WTC11 (cell line): ENCODE results near the gene SENP1. TPM values are rescaled to one million over a fixed set of nuclear protein-coding genes. Genes with fewer than 3 reads are reported as not detected.

Source experiments
- ATAC-seq: fragments of 200-7000 bp; cut with Tn5 transposase; 2 replicates; pipeline ENCODE4 v1.10.0; 2021; ENCODE audit warnings: mild to moderate bottlenecking, moderate library complexity
- CTCF ChIA-PET: fragments of 300-600 bp; sonication (Branson Sonifier 250); formaldehyde crosslinking; loops from one replicate; lab custom pipeline; 2021; ENCODE audit warnings: antibody characterized with exemption; lab: Charles Lee
- POLR2A ChIA-PET: fragments of 350-600 bp; sonication (Branson Sonifier 250); formaldehyde crosslinking; loops from one replicate; lab custom pipeline; 2021; ENCODE audit warnings: antibody characterized with exemption; lab: Charles Lee
- DNase-seq: peaks from one replicate; pipeline ENCODE4 v3.0.0; 2021; ENCODE audit warnings: low spot score
- H3K27ac Mint-ChIP-seq: 2 replicates; pipeline ENCODE4 v1.8.0; 2021; ENCODE audit warnings: mixed read lengths
- H3K27me3 Mint-ChIP-seq: 2 replicates; pipeline ENCODE4 v1.8.0; 2021; ENCODE audit warnings: low read depth, mild to moderate bottlenecking, moderate library complexity, mixed read lengths
- H3K36me3 Mint-ChIP-seq: 2 replicates; pipeline ENCODE4 v1.8.0; 2021; ENCODE audit warnings: mixed read lengths
- H3K4me1 Mint-ChIP-seq: 2 replicates; pipeline ENCODE4 v1.8.0; 2022; ENCODE audit warnings: mixed read lengths
- H3K4me3 Mint-ChIP-seq: 2 replicates; pipeline ENCODE4 v1.8.0; 2021; ENCODE audit warnings: mild to moderate bottlenecking, moderate library complexity, mixed read lengths
- H3K9me3 Mint-ChIP-seq: 2 replicates; pipeline ENCODE4 v1.8.0; 2021; ENCODE audit warnings: mixed read lengths
- EMX1 ChIP-seq: fragments of 250-450 bp; sonication (Bioruptor Pico); IDR thresholded peaks from 2 replicates; pipeline ENCODE4 v1.8.0; 2021; ENCODE audit warnings: mild to moderate bottlenecking
- ESRRA ChIP-seq: sonication (generic); formaldehyde crosslinking; IDR thresholded peaks from 2 replicates; pipeline ENCODE4 v1.8.1; 2022; ENCODE audit warnings: mild to moderate bottlenecking, missing genetic modification reagents, borderline replicate concordance
- FOXK1 ChIP-seq: sonication (generic); formaldehyde crosslinking; IDR thresholded peaks from 2 replicates; pipeline ENCODE4 v1.8.0; 2022; ENCODE audit warnings: mild to moderate bottlenecking, moderate library complexity, missing genetic modification reagents
- GTF2I ChIP-seq: fragments of 250-450 bp; sonication (Bioruptor Pico); conservative IDR thresholded peaks from 2 replicates; pipeline ENCODE4 v1.4.0; 2021; ENCODE audit warnings: mild to moderate bottlenecking
- IRF2 ChIP-seq: sonication (generic); formaldehyde crosslinking; IDR thresholded peaks from 2 replicates; pipeline ENCODE4 v1.8.0; 2022; ENCODE audit warnings: low read depth, missing genetic modification reagents, borderline replicate concordance
- JAZF1 ChIP-seq: fragments of 250-450 bp; sonication (Bioruptor Pico); IDR thresholded peaks from 2 replicates; pipeline ENCODE4 v1.9.0; 2021; ENCODE audit warnings: moderate library complexity, mild to moderate bottlenecking, inconsistent platforms
- MXD4 ChIP-seq: fragments of 250-450 bp; sonication (Bioruptor Pico); IDR thresholded peaks from 2 replicates; pipeline ENCODE4 v1.8.0; 2021; ENCODE audit warnings: mild to moderate bottlenecking, moderate library complexity, borderline replicate concordance
- NFATC4 ChIP-seq: fragments of 250-450 bp; sonication (Bioruptor Pico); IDR thresholded peaks from 2 replicates; pipeline ENCODE4 v1.9.0; 2021; ENCODE audit warnings: mild to moderate bottlenecking
- NR2C2 ChIP-seq: sonication (generic); formaldehyde crosslinking; IDR thresholded peaks from 2 replicates; pipeline ENCODE4 v1.8.0; 2022; ENCODE audit warnings: mild to moderate bottlenecking, missing genetic modification reagents
- SMAD4 ChIP-seq: sonication (generic); formaldehyde crosslinking; IDR thresholded peaks from 2 replicates; pipeline ENCODE4 v1.8.0; 2022; ENCODE audit warnings: mild to moderate bottlenecking, missing genetic modification reagents
- TCF7 ChIP-seq: sonication (generic); formaldehyde crosslinking; IDR thresholded peaks from 2 replicates; pipeline ENCODE4 v1.8.0; 2022; ENCODE audit warnings: mild to moderate bottlenecking, low read depth, missing genetic modification reagents, moderate library complexity
- TEAD1 ChIP-seq: sonication (generic); formaldehyde crosslinking; IDR thresholded peaks from 2 replicates; pipeline ENCODE4 v1.8.0; 2022; ENCODE audit warnings: mild to moderate bottlenecking, missing genetic modification reagents
- TP53 ChIP-seq: sonication (generic); formaldehyde crosslinking; IDR thresholded peaks from 2 replicates; pipeline ENCODE4 v1.8.1; 2023; ENCODE audit warnings: mild to moderate bottlenecking, missing genetic modification reagents
- ZNF317 ChIP-seq: sonication (generic); formaldehyde crosslinking; IDR thresholded peaks from 2 replicates; pipeline ENCODE4 v1.8.1; 2023; ENCODE audit warnings: low read depth, mild to moderate bottlenecking, moderate library complexity, missing genetic modification reagents, borderline replicate concordance
- ZNF396 ChIP-seq: fragments of 250-450 bp; sonication (Bioruptor Pico); IDR thresholded peaks from 2 replicates; pipeline ENCODE4 v1.8.0; 2021; ENCODE audit warnings: mild to moderate bottlenecking, moderate library complexity, borderline replicate concordance
- ZNF671 ChIP-seq: fragments of 250-450 bp; sonication (Bioruptor Pico); IDR thresholded peaks from 2 replicates; pipeline ENCODE4 v1.8.0; 2021; ENCODE audit warnings: mild to moderate bottlenecking
- total RNA-seq: library from RNA; stranded (reverse); gene quantifications from 3 replicates; pipeline ENCODE4 v1.2.3, GENCODE V29; 2021
- TF ChIP-seq, protein P1 (sequence below): sonication (generic); formaldehyde crosslinking; IDR thresholded peaks from 2 replicates; pipeline ENCODE4 v1.8.0; 2022; ENCODE audit warnings: mild to moderate bottlenecking, missing genetic modification reagents
- TF ChIP-seq, protein P2 (sequence below): sonication (generic); formaldehyde crosslinking; IDR thresholded peaks from 2 replicates; pipeline ENCODE4 v1.8.1; 2023; ENCODE audit warnings: mild to moderate bottlenecking, missing genetic modification reagents, moderate library complexity
- TF ChIP-seq, protein P3 (sequence below): sonication (generic); formaldehyde crosslinking; conservative IDR thresholded peaks from 2 replicates; pipeline ENCODE4 v1.8.1; 2022; ENCODE audit warnings: mild to moderate bottlenecking, missing genetic modification reagents
- TF ChIP-seq, protein P4 (sequence below): sonication (generic); formaldehyde crosslinking; IDR thresholded peaks from 2 replicates; pipeline ENCODE4 v1.8.1; 2023; ENCODE audit warnings: mild to moderate bottlenecking, missing genetic modification reagents
- TF ChIP-seq, protein P5 (sequence below): sonication (generic); formaldehyde crosslinking; IDR thresholded peaks from 2 replicates; pipeline ENCODE4 v1.8.0; 2022; ENCODE audit warnings: mild to moderate bottlenecking, missing genetic modification reagents
- TF ChIP-seq, protein P6 (sequence below): fragments of 250-450 bp; sonication (Bioruptor Pico); IDR thresholded peaks from 2 replicates; pipeline ENCODE4 v1.9.0; 2021; ENCODE audit warnings: mild to moderate bottlenecking

SENP1 gene
- total RNA-seq, 1 experiment from 2014 or later = 20.4 TPM

DNA sequence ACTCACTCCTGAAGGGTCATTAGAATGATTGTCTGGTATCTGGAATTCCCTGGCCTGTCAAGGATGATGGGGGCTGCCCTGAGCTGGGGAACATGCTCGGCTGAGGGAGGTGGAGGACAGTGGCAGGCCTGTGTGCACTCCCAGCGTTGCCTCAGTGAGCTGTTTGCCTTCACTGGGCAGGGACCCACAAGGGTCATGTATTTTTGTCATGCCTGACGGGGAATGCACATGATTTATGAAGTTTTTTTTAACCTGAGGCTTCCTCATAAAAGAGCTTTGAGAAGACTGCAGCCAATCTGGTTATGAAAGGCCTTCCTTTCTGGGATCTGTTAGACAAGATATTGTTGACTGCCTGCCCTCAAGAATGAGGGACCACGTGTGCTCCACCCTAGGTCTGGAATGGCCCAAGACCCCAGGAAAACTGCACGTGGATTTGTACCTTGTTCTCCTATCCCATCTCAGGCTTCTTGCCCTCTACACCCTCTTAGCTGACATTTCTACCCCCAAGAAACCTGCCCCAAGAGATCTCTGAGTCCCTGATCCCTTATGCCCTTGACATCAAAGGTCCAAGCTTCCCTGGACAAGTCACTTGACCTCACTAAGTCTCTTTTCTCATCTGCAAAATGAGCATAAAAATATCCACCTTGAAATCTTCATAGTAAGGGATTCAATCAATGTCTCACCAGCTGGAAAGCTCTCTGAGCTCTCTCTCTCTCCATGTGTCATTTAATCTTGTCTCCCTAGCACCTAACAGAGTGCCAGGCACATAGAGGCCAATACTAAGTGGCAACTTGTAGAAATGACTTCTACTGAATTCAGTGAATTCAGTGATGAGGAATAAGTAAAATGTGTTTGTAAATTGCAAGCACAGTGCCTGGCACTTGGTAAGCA is 77.1 kb downstream of the SENP1 start:
- H3K36me3 Mint-ChIP-seq = no peaks in the 10 kb centered on the region
- TF ChIP-seq ZNF317 (no peak), SMAD4 (CRISPR knock-in tag) (no peak), EMX1 (CRISPR knock-in tag) (no peak), ESRRA (CRISPR knock-in tag) (no peak), JAZF1 (no peak), GTF2I (CRISPR knock-in tag) (no peak), TEAD1 (CRISPR knock-in tag) (no peak), NFATC4 (CRISPR knock-in tag) (no peak), TCF7 (CRISPR knock-in tag) (no peak), ZNF396 (CRISPR knock-in tag) (no peak), FOXK1 (no peak)
- TF ChIP-seq, protein P1, sequence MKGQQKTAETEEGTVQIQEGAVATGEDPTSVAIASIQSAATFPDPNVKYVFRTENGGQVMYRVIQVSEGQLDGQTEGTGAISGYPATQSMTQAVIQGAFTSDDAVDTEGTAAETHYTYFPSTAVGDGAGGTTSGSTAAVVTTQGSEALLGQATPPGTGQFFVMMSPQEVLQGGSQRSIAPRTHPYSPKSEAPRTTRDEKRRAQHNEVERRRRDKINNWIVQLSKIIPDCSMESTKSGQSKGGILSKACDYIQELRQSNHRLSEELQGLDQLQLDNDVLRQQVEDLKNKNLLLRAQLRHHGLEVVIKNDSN (CRISPR knock-in tag) = no peak
- TF ChIP-seq, protein P2, sequence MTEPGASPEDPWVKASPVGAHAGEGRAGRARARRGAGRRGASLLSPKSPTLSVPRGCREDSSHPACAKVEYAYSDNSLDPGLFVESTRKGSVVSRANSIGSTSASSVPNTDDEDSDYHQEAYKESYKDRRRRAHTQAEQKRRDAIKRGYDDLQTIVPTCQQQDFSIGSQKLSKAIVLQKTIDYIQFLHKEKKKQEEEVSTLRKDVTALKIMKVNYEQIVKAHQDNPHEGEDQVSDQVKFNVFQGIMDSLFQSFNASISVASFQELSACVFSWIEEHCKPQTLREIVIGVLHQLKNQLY (CRISPR knock-in tag) = no peak
- TF ChIP-seq, protein P3, sequence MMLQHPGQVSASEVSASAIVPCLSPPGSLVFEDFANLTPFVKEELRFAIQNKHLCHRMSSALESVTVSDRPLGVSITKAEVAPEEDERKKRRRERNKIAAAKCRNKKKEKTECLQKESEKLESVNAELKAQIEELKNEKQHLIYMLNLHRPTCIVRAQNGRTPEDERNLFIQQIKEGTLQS = no peak
- TF ChIP-seq, protein P4, sequence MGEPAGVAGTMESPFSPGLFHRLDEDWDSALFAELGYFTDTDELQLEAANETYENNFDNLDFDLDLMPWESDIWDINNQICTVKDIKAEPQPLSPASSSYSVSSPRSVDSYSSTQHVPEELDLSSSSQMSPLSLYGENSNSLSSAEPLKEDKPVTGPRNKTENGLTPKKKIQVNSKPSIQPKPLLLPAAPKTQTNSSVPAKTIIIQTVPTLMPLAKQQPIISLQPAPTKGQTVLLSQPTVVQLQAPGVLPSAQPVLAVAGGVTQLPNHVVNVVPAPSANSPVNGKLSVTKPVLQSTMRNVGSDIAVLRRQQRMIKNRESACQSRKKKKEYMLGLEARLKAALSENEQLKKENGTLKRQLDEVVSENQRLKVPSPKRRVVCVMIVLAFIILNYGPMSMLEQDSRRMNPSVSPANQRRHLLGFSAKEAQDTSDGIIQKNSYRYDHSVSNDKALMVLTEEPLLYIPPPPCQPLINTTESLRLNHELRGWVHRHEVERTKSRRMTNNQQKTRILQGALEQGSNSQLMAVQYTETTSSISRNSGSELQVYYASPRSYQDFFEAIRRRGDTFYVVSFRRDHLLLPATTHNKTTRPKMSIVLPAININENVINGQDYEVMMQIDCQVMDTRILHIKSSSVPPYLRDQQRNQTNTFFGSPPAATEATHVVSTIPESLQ (CRISPR knock-in tag) = no peak
- TF ChIP-seq, all 79 proteins: peak for 0
- ATAC-seq = no peak
- Mint-ChIP-seq H3K27ac (no peak overlapping the region), H3K4me1 (peaks cover 6% of the 10 kb centered on the region), H3K9me3 (no peaks in the 10 kb centered on the region), H3K4me3 (no peak overlapping the region), H3K27me3 (peaks cover 100% of the 10 kb centered on the region)
- ChIA-PET CTCF (interaction anchor here (1.4 to 2.7 kb wide), 3 partner anchors 24 to 124 kb away, joined by 3 to 10 read pairs (median 5); partner anchors contain the start of gene VDR), POLR2A (interaction anchor here (0.7 kb wide), 1 partner anchor 78 kb away, joined by 3 read pairs; no protein-coding TSS in a partner anchor)
- DNase-seq = no peak

DNA sequence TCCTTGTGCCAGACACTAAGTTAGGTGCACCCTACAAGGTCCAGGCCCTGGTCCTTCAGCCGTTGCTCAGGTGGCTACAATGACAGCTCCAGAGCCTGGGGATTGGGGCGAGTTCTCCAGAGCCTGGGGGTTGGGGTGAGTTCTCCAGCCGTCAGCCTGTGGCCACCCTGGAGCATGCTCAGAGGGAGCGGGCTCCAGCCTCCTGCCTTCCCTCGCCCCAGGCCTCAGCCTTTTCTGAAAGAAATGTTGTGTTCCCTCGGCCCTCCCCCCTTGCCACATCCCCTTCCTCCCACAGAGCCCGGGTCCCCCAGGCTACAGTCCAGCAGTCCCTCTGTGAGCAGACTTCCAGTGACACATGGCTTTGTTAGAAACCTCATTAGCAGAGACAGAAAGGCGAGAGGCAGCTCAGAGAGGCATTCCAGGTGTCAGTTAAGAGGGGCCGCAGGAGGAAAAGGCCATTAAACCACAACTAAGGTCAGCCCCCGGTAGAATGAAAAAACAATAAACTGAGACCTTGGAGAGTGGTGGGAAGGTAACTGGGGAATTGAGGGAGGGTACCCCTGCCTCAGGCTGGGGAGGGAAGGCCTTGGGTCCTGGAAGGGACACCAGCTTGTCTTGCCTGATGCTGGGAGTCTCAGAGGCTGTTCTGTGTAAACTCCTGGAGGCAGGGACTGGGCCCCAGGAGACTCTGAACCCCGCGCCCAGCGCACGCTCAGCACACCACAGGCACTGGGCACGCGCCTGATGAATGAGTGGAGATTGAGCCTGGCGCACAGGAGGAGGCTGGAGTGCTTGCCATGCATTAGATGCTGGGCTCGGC is 78.5 kb downstream of the SENP1 start:
- ATAC-seq = no peak; the same call in 1 of the 2 replicates
- no peak for DNase-seq
- Mint-ChIP-seq H3K36me3 (no peaks in the 10 kb centered on the region), H3K4me1 (peaks cover 19% of the 10 kb centered on the region), H3K4me3 (no peak overlapping the region), H3K27ac (no peak overlapping the region), H3K27me3 (peaks cover 100% of the 10 kb centered on the region), H3K9me3 (no peaks in the 10 kb centered on the region)
- ChIA-PET CTCF (interaction anchor here (0.7 to 1.7 kb wide), 4 partner anchors 34 to 122 kb away, joined by 3 to 5 read pairs (median 4); partner anchors contain the start of genes TMEM106C and VDR), POLR2A (no interaction called here)
- TF ChIP-seq NR2C2 (no peak), MXD4 (no peak), TP53 (no peak), IRF2 (CRISPR knock-in tag) (no peak), ZNF671 (no peak)
- TF ChIP-seq, protein P5, sequence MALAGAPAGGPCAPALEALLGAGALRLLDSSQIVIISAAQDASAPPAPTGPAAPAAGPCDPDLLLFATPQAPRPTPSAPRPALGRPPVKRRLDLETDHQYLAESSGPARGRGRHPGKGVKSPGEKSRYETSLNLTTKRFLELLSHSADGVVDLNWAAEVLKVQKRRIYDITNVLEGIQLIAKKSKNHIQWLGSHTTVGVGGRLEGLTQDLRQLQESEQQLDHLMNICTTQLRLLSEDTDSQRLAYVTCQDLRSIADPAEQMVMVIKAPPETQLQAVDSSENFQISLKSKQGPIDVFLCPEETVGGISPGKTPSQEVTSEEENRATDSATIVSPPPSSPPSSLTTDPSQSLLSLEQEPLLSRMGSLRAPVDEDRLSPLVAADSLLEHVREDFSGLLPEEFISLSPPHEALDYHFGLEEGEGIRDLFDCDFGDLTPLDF (CRISPR knock-in tag) = no peak
- TF ChIP-seq, protein P6, sequence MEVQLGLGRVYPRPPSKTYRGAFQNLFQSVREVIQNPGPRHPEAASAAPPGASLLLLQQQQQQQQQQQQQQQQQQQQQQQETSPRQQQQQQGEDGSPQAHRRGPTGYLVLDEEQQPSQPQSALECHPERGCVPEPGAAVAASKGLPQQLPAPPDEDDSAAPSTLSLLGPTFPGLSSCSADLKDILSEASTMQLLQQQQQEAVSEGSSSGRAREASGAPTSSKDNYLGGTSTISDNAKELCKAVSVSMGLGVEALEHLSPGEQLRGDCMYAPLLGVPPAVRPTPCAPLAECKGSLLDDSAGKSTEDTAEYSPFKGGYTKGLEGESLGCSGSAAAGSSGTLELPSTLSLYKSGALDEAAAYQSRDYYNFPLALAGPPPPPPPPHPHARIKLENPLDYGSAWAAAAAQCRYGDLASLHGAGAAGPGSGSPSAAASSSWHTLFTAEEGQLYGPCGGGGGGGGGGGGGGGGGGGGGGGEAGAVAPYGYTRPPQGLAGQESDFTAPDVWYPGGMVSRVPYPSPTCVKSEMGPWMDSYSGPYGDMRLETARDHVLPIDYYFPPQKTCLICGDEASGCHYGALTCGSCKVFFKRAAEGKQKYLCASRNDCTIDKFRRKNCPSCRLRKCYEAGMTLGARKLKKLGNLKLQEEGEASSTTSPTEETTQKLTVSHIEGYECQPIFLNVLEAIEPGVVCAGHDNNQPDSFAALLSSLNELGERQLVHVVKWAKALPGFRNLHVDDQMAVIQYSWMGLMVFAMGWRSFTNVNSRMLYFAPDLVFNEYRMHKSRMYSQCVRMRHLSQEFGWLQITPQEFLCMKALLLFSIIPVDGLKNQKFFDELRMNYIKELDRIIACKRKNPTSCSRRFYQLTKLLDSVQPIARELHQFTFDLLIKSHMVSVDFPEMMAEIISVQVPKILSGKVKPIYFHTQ = no peak
